WTC11 (cell line): ENCODE results near the gene ERAP2.

Experiments
- CREM ChIP-seq: sonication (generic); formaldehyde crosslinking; IDR thresholded peaks from 2 replicates; pipeline ENCODE4 v1.8.1; 2022; ENCODE audit warnings: mild to moderate bottlenecking, missing genetic modification reagents, moderate library complexity
- GABPB1 ChIP-seq: sonication (generic); formaldehyde crosslinking; IDR thresholded peaks from 2 replicates; pipeline ENCODE4 v1.8.1; 2023; ENCODE audit warnings: mild to moderate bottlenecking, missing genetic modification reagents
- HMGXB4 ChIP-seq: sonication (generic); formaldehyde crosslinking; IDR thresholded peaks from 2 replicates; pipeline ENCODE4 v1.8.1; 2023; ENCODE audit warnings: mild to moderate bottlenecking, moderate library complexity, missing genetic modification reagents
- JUN ChIP-seq: sonication (generic); formaldehyde crosslinking; IDR thresholded peaks from 2 replicates; pipeline ENCODE4 v1.8.0; 2023; ENCODE audit warnings: mild to moderate bottlenecking, missing genetic modification reagents
- NFATC4 ChIP-seq: fragments of 250-450 bp; sonication (Bioruptor Pico); IDR thresholded peaks from 2 replicates; pipeline ENCODE4 v1.9.0; 2021; ENCODE audit warnings: mild to moderate bottlenecking
- RELA ChIP-seq: sonication (generic); formaldehyde crosslinking; IDR thresholded peaks from 2 replicates; pipeline ENCODE4 v1.8.1; 2022; ENCODE audit warnings: missing genetic modification reagents, mild to moderate bottlenecking, borderline replicate concordance
- TCF7 ChIP-seq: sonication (generic); formaldehyde crosslinking; IDR thresholded peaks from 2 replicates; pipeline ENCODE4 v1.8.0; 2022; ENCODE audit warnings: mild to moderate bottlenecking, low read depth, missing genetic modification reagents, moderate library complexity
- TEAD1 ChIP-seq: sonication (generic); formaldehyde crosslinking; IDR thresholded peaks from 2 replicates; pipeline ENCODE4 v1.8.0; 2022; ENCODE audit warnings: mild to moderate bottlenecking, missing genetic modification reagents
- ZBTB21 ChIP-seq: sonication (generic); formaldehyde crosslinking; IDR thresholded peaks from 2 replicates; pipeline ENCODE4 v1.8.1; 2023; ENCODE audit warnings: mild to moderate bottlenecking, missing genetic modification reagents, borderline replicate concordance
- ZNF263 ChIP-seq: sonication (generic); formaldehyde crosslinking; IDR thresholded peaks from 2 replicates; pipeline ENCODE4 v1.8.1; 2022; ENCODE audit warnings: low read depth, mild to moderate bottlenecking, moderate library complexity, missing genetic modification reagents
- TF ChIP-seq, protein P1 (sequence below): fragments of 200-600 bp; IDR thresholded peaks from 2 replicates; pipeline ENCODE4 v1.8.0; 2022; ENCODE audit warnings: antibody characterized with exemption
- TF ChIP-seq, protein P2 (sequence below): sonication (generic); formaldehyde crosslinking; IDR thresholded peaks from 2 replicates; pipeline ENCODE4 v1.8.0; 2023; ENCODE audit warnings: missing genetic modification reagents, mild to moderate bottlenecking, borderline replicate concordance

- no peak for TF ChIP-seq CREM (CRISPR knock-in tag)
- TF ChIP-seq, protein P1, sequence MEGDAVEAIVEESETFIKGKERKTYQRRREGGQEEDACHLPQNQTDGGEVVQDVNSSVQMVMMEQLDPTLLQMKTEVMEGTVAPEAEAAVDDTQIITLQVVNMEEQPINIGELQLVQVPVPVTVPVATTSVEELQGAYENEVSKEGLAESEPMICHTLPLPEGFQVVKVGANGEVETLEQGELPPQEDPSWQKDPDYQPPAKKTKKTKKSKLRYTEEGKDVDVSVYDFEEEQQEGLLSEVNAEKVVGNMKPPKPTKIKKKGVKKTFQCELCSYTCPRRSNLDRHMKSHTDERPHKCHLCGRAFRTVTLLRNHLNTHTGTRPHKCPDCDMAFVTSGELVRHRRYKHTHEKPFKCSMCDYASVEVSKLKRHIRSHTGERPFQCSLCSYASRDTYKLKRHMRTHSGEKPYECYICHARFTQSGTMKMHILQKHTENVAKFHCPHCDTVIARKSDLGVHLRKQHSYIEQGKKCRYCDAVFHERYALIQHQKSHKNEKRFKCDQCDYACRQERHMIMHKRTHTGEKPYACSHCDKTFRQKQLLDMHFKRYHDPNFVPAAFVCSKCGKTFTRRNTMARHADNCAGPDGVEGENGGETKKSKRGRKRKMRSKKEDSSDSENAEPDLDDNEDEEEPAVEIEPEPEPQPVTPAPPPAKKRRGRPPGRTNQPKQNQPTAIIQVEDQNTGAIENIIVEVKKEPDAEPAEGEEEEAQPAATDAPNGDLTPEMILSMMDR, result no peak
- no peak for TF ChIP-seq ZNF263
- TF ChIP-seq GABPB1 (CRISPR knock-in tag), result no peak
- TF ChIP-seq RELA, result no peak
- TF ChIP-seq, protein P2, sequence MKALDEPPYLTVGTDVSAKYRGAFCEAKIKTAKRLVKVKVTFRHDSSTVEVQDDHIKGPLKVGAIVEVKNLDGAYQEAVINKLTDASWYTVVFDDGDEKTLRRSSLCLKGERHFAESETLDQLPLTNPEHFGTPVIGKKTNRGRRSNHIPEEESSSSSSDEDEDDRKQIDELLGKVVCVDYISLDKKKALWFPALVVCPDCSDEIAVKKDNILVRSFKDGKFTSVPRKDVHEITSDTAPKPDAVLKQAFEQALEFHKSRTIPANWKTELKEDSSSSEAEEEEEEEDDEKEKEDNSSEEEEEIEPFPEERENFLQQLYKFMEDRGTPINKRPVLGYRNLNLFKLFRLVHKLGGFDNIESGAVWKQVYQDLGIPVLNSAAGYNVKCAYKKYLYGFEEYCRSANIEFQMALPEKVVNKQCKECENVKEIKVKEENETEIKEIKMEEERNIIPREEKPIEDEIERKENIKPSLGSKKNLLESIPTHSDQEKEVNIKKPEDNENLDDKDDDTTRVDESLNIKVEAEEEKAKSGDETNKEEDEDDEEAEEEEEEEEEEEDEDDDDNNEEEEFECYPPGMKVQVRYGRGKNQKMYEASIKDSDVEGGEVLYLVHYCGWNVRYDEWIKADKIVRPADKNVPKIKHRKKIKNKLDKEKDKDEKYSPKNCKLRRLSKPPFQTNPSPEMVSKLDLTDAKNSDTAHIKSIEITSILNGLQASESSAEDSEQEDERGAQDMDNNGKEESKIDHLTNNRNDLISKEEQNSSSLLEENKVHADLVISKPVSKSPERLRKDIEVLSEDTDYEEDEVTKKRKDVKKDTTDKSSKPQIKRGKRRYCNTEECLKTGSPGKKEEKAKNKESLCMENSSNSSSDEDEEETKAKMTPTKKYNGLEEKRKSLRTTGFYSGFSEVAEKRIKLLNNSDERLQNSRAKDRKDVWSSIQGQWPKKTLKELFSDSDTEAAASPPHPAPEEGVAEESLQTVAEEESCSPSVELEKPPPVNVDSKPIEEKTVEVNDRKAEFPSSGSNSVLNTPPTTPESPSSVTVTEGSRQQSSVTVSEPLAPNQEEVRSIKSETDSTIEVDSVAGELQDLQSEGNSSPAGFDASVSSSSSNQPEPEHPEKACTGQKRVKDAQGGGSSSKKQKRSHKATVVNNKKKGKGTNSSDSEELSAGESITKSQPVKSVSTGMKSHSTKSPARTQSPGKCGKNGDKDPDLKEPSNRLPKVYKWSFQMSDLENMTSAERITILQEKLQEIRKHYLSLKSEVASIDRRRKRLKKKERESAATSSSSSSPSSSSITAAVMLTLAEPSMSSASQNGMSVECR (CRISPR knock-in tag), result no peak
- TF ChIP-seq JUN (CRISPR knock-in tag), result no peak
- TF ChIP-seq TCF7, result no peak
- TF ChIP-seq NFATC4, result no peak
- no peak for TF ChIP-seq TEAD1 (CRISPR knock-in tag)
- no peak for TF ChIP-seq HMGXB4 (CRISPR knock-in tag)
- TF ChIP-seq ZBTB21, result no peak
Measured at GRCh38 chr5:96870094-96871026, 5.9 kb upstream of the ERAP2 start.
